ENCODE results near the gene KHNYN. TPM values are rescaled to one million over a fixed set of nuclear protein-coding genes. Genes with fewer than 3 reads are reported as not detected.

The KHNYN gene
- total and polyA plus RNA-seq, 2 of the 8 experiments (the other 6 are each of a cell fraction or from before 2014, with no cell fraction given): 7.6 to 22.3 TPM

GRCh38 chr14:24404814-24405213, 24.9 kb upstream of the KHNYN start:
- ChIA-PET CTCF (ENCODE audit: partially characterized antibody) (interaction anchor here (1.2 to 10.7 kb wide), 9 partner anchors 8 to 76 kb away, joined by 3 to 69 read pairs (median 8); no protein-coding TSS in a partner anchor), POLR2A (ENCODE audit: partially characterized antibody) (interaction anchor here (0.7 to 1.8 kb wide), 3 partner anchors 11 to 28 kb away, joined by 3 to 4 read pairs (median 3); partner anchors contain the start of gene KHNYN)
- Histone ChIP-seq H2AFZ (ENCODE audit: low read length) (no peak overlapping the region), H3K9me3 (ENCODE audit: insufficient read depth in 2 of 2, low read depth in 1 of 2, low read length in 1 of 2) (no peaks in the 10 kb centered on the region), H3K23ac (ENCODE audit: insufficient read length) (no peak overlapping the region), H4K5ac (ENCODE audit: insufficient read length, low read depth, low read length) (no peak overlapping the region), H3K79me1 (ENCODE audit: low read depth, low read length) (peaks cover 3% of the 10 kb centered on the region; the same call in 1 of the 2 replicates), H3K4me1 (replicated peaks in 1 of 4; ENCODE audit: control insufficient read depth in 3 of 4, insufficient read depth in 4 of 4, low read length in 3 of 4) (peaks cover 0 to 4% (median 2%) of the 10 kb centered on the region in 4 experiments; a peak in 4 of 7 replicates), H4K91ac (replicated peaks; ENCODE audit: insufficient read length, low read length) (no peak overlapping the region), H2AK5ac (ENCODE audit: low read depth, low read length) (no peak overlapping the region), H3K27me3 (replicated peaks in 1 of 4; ENCODE audit: control insufficient read depth in 3 of 4, extremely low read depth in 1 of 4, insufficient read depth in 3 of 4, low read length in 3 of 4) (0 out of 7 replicates have a peak, but pooled peaks cover 0 to 2% (median 0%) of the 10 kb centered on the region in 4 experiments), H4K8ac (ENCODE audit: extremely low read depth, insufficient read depth, low read length) (no peak overlapping the region), H3K4ac (replicated peaks; ENCODE audit: insufficient read length, low read depth, low read length) (no peak overlapping the region), H3K23me2 (ENCODE audit: low read depth, low read length) (peaks cover 2% of the 10 kb centered on the region; the same call in 1 of the 2 replicates), H3K14ac (ENCODE audit: insufficient read length) (no peak overlapping the region), H3K4me2 (ENCODE audit: insufficient read depth in 1 of 2, low read depth in 2 of 2, low read length in 2 of 2) (no peak overlapping the region), H2BK120ac (replicated peaks; ENCODE audit: low read depth, low read length) (no peak overlapping the region), H3K18ac (ENCODE audit: extremely low read depth, low read length) (no peak overlapping the region), H3K56ac (replicated peaks; ENCODE audit: insufficient read length, low read depth, low read length) (no peak overlapping the region), H3K79me2 (ENCODE audit: control insufficient read depth in 1 of 2, insufficient read depth in 2 of 2, low read length in 2 of 2) (no peaks in the 10 kb centered on the region), H2BK20ac (ENCODE audit: low read length) (no peak overlapping the region), H4K20me1 (replicated peaks in 1 of 2; ENCODE audit: control insufficient read depth in 1 of 2, insufficient read depth in 2 of 2, low read length in 2 of 2) (peaks cover 0 to 2% of the 10 kb centered on the region in 2 experiments), H2BK5ac (ENCODE audit: low read depth, low read length) (no peak overlapping the region), H2BK15ac (ENCODE audit: low read length) (no peak overlapping the region), H3K4me3 (ENCODE audit: extremely low read depth in 1 of 4, insufficient read depth in 2 of 4, low read depth in 3 of 4, low read length in 4 of 4) (no peak overlapping the region), H3K27ac (ENCODE audit: low read depth, low read length) (no peak overlapping the region), H2BK12ac (ENCODE audit: low read depth, low read length) (no peak overlapping the region), H3K9ac (replicated peaks in 1 of 4; ENCODE audit: extremely low read depth in 1 of 4, low read depth in 3 of 4, low read length in 3 of 4) (no peak overlapping the region; a peak in 1 of 7 replicates), H3K36me3 (ENCODE audit: control insufficient read depth in 2 of 4, insufficient read depth in 4 of 4, low read length in 3 of 4) (no peaks in the 10 kb centered on the region; a peak in 2 of 8 replicates)
- no peak for TF ChIP-seq FOSL1 (IDR thresholded peaks at IDR 0.05; ENCODE audit: insufficient read depth, low read depth, low read length)
- no peak for TF ChIP-seq ATF3 (IDR thresholded peaks at IDR 0.05; ENCODE audit: insufficient read depth, low read depth, low read length)
- no peak for TF ChIP-seq CTCF (IDR thresholded peaks at IDR 0.05; ENCODE audit: control extremely low read depth in 1 of 3, insufficient read depth in 1 of 3, low read depth in 1 of 3, low read length in 3 of 3)
- no peak for TF ChIP-seq YY1 (IDR thresholded peaks at IDR 0.05; ENCODE audit: low read depth, low read length)
- no peak for TF ChIP-seq SIN3A (conservative IDR thresholded peaks at IDR 0.05 in 1 of 2, IDR thresholded peaks at IDR 0.05 in 1 of 2; ENCODE audit: low read depth in 1 of 2, low read length in 2 of 2)
- FAIRE-seq: no peak
- 84% methylated on average over 4 of the region's 4 CpGs; no CpG with 5 or more reads in 1 of the 2 experiments for WGBS, 2 experiments (ENCODE audit: extremely low coverage in 1 of 2, insufficient coverage in 1 of 2, insufficient read length in 1 of 2, insufficient replicate concordance in 2 of 2, low coverage in 1 of 2, low lambda C conversion rate in 2 of 2, missing lambda C conversion rate in 1 of 2)
- DNase-seq (ENCODE audit: low read depth in 1 of 2, low spot score in 2 of 2): no peak
